ENCODE results near the gene ANGPTL8.

ANGPTL8 gene

GRCh38 chr19:11264452-11265176 is 25.2 kb downstream of the ANGPTL8 start:
- DNase-seq = no peak

GRCh38 chr19:11265177-11265784 is 25.9 kb downstream of the ANGPTL8 start:
- DNase-seq = no peak

- DNase-seq = no peak
Observed at GRCh38 chr19:11265785-11266236, 26.4 kb downstream of the ANGPTL8 start.

DNA sequence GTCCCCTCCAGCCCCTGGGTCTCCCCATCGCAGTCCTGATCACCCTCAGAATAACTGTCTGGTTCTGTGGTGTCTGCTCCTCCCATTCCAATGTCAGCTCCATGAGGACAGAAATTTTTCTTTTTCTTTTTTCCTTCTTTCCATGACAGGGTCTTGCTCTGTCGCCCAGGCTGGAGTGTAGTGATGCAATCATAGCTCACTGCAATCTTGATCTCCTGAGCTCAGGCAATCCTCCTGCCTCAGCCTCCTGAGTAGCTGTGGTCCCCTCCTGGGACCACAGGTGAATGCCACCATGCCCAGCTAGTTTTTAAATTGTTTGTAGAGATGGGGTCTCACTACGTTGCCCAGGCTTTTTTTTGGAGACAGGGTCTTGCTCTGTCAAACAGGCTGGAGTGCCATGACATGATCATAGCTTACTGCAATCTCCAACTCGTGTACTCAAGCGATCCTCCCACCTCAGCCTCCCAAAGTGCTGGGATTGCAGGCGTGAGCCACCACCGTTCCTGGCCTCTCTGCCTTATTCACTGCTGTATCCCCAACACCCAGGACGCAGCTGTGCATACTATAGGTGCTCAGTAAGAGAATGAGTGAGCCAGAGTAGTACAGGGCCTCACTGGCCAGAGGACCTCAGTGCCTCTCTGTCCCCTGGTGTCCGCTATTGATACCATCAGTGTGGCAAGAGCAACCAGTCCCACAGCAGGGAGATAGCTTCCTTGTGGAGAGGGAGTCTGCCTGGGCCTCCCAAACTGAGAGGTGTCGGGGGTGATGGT is 28.1 kb downstream of the ANGPTL8 start:
- DNase-seq = no peak

- DNase-seq = no peak
Observed at GRCh38 chr19:11268783-11269267, 29.4 kb downstream of the ANGPTL8 start.

DNA sequence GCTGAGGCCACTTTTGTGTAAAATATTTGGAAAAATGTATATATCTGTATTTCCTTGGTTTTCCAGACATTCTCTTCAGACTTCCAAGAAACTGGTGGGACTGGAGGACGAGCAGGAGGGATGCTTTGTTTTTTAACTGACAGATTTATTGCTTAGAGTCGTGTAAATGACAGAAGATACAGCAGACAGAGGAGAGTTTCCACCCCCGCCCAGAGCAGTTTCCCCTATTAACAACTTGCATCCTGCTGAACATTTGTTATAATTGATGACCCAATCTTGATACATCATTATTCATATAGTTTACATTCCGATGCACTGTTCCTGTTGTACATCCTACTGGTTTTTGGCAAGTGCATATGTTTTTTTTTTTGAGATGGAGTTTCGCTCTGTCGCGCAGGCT is 30.0 kb downstream of the ANGPTL8 start:
- DNase-seq = no peak

GRCh38 chr19:11273296-11273695 is 33.9 kb downstream of the ANGPTL8 start:
- no peak for DNase-seq

DNA sequence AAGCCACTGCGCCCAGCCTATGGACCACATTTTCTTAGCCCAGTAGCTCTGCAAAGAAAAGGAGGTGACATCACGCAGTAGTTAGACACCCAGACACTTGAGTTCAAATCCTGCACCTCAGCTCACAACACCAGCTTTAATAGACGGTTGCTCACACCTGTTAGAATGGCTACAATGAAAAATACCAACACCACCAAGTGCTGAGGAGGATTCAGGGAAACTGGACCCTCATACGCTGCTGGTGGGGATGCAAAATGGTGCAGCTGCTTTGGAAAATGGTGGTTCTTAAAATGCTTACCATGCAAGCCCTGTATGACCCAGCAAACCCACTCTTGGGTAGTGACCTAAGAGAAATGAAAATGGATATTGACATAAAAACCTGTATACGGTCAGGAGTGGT is 34.6 kb downstream of the ANGPTL8 start:
- no peak for DNase-seq

GRCh38 chr19:11274533-11275086 is 35.2 kb downstream of the ANGPTL8 start:
- DNase-seq = no peak

DNA sequence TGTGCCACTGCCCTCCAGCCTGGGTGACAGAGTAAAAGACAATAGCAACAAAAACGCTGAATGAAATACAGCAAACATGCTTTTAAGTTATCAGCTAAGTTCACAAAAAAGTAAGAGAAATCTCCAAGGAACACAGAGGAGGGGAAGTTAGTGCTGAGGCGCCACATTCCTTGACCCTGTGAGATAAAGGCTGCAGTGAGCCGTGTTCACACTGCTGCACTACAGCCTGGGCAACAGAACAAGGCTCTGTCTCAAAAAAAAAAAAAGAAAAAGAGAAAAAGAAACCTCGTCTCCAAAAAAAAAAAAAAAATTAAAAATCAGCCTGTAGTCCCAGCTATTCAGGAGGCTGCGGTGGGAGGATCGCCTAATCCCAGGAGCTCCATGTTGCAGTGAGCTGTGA is 39.3 kb downstream of the ANGPTL8 start:
- no peak for DNase-seq

DNA sequence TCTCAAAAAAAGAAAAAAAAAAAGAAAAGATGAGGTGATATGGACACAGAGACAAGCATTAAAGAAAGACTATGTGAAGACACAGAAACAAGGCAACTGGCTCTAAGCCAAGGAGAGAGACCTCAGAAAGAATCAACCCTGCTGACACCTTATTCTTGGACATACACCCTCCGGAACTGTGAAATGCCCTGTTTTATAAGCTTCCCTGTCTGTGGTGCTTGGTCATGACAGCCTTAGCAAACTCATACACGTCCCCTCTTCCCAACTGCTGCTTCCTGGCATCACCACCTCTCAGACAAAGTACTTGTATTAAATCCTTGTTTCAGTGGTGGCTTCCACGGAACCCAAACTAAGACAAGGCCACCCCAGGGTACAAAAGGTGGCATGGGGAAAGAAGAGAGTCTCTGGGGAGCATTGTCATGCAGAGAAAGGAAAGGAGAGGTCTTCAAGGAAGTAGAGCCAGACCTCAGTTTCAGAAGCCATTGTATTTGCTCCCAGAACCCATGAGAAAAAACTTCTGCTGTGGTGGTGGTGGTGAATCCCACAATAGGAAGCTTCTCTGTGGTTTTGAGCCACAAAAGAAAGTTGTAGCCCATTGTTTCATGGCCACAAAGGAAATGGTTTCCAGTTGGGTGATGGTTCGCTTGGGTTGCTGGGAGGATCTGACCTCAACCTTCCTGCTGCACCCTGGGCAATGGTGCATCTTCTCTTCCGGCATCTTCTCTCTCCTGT is 40.3 kb downstream of the ANGPTL8 start:
- DNase-seq = peak; percentile 13 to 35

- DNase-seq = no peak
Observed at GRCh38 chr19:11281356-11282049, 42.1 kb downstream of the ANGPTL8 start.

DNA sequence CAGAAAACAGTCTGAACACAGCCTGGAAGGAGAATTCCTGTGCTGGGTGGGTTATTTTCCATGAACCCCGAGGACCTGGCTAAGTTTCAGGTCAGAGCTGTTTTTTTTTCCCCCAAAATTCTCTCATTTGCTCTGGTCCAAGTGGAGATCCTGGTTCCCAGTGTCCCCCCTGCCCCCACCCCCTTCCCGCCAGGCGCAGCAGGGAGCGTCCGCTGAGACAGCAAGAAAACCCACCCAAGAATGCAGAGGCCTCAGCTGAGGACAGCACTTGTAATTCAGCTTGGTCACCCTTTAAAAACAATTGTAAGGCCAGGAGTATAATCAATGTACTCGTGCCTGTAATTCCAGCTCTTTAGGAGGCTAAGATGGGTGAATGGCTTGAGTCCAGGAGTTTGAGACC is 45.1 kb downstream of the ANGPTL8 start:
- no peak for DNase-seq

GRCh38 chr19:11286312-11286974 is 47.0 kb downstream of the ANGPTL8 start:
- DNase-seq = no peak

DNA sequence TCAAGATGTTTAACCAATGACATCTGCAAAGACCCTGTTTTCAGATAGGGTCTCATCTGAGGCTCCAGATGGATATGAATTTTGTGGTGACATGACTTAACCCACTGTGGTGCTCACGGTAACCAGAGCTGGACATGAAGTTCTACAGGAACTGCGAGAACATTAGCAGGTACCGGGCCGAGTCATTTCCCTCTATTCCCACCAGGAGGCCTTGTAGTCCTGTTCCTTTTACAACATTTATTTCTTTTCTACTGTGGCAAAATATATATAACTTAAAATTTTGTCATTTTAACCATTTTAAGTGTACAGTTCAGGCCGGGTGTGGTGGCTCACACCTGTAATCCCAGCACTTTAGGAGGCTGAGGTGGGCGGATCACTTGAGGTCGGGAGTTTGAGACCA is 48.9 kb downstream of the ANGPTL8 start:
- no peak for DNase-seq

- DNase-seq = no peak
Observed at GRCh38 chr19:11290256-11290655, 50.8 kb downstream of the ANGPTL8 start.

GRCh38 chr19:11291415-11291814 is 52.0 kb downstream of the ANGPTL8 start:
- DNase-seq = no peak
